Lung (tissue), 12 donors: ENCODE measurements around the gene PROX1. TPM values are rescaled to one million over a fixed set of nuclear protein-coding genes. Genes with fewer than 3 reads are reported as not detected.

Experiments
- ATAC-seq: fragments of 200-7000 bp; cut with Tn5 transposase; one replicate; pipeline ENCODE4 v1.9.1; 2020; ENCODE audit warnings: moderate number of reproducible peaks; ENCODE audit not compliant: insufficient read depth, low FRiP score
- DNase-seq, 3 donors: peaks; one replicate each; pipeline ENCODE4 v3.0.0-alpha.2; 2013 to 2017
- H3K27ac ChIP-seq, 2 donors: one replicate each; pipeline ENCODE4 v1.5.1; 2013; ENCODE audit warnings: mild to moderate bottlenecking in 2 of 2, moderate library complexity in 2 of 2, control low read depth in 1 of 2, inconsistent platforms in 1 of 2, low read depth in 1 of 2, low read length in 1 of 2
- H3K27me3 ChIP-seq, 3 donors: one replicate each; pipeline ENCODE4 v1.5.1; 2013; ENCODE audit warnings: low read length in 2 of 3; ENCODE audit not compliant: control insufficient read depth in 3 of 3, insufficient read depth in 3 of 3
- H3K36me3 ChIP-seq, 4 donors: one replicate each; pipeline ENCODE4 v1.5.1; 2013; ENCODE audit warnings: low read length in 4 of 4, mild to moderate bottlenecking in 1 of 4, moderate library complexity in 1 of 4; ENCODE audit not compliant: control insufficient read depth in 4 of 4, insufficient read depth in 4 of 4
- H3K4me1 ChIP-seq, 5 donors: one replicate each; pipeline ENCODE4 v1.5.1; 2013; ENCODE audit warnings: low read length in 5 of 5, mild to moderate bottlenecking in 2 of 5, moderate library complexity in 1 of 5; ENCODE audit not compliant: control insufficient read depth in 5 of 5, insufficient read depth in 5 of 5
- H3K4me3 ChIP-seq: one replicate; pipeline ENCODE4 v1.5.1; 2013; ENCODE audit warnings: mild to moderate bottlenecking, control low read depth, moderate library complexity
- H3K9ac ChIP-seq, 2 donors: one replicate each; pipeline ENCODE4 v1.5.1; 2013; ENCODE audit warnings: low read length in 2 of 2, control low read depth in 1 of 2; ENCODE audit not compliant: insufficient read depth in 1 of 2
- H3K9me3 ChIP-seq, 4 donors: one replicate each; pipeline ENCODE4 v1.5.1; 2013; ENCODE audit warnings: low read length in 3 of 4, mild to moderate bottlenecking in 1 of 4, moderate library complexity in 1 of 4; ENCODE audit not compliant: control insufficient read depth in 4 of 4, insufficient read depth in 3 of 4
- CTCF ChIP-seq: IDR thresholded peaks from 2 replicates; pipeline ENCODE4 v1.5.1; 2012; ENCODE audit warnings: mild to moderate bottlenecking; ENCODE audit errors: control extremely low read depth, extremely low read depth
- WGBS, 2 donors: extraction: QIAGEN DNeasy Blood & Tissue Kit; methylation state at CpG; one replicate each; pipeline ENCODE4 v1.1.7; 2013; 5-methylcytosine and 5-hydroxymethylcytosine counted together
- polyA plus RNA-seq, 2 donors: library from polyadenylated mRNA; stranded (reverse); fragments of 200-250 nt; gene quantifications; one replicate each; pipeline ENCODE4 v1.2.1, GENCODE V29; 2013
- total RNA-seq, 2 donors: library from RNA; depleted of rRNA in 1 of 2; stranded (reverse); fragments of >200 nt in 1 of 2; gene quantifications; one replicate each; pipeline ENCODE4 v1.2.1, GENCODE V29; 2014 to 2021
- donor health status: control.
- donor health status: control.
- donor health status: Bipolar disorder and iron deficiency.
- donor health status: healthy.
- donor health status: DM: yes; HTN: yes; CAD: no.

PROX1 gene
- total and polyA plus RNA-seq, 4 donors, result 0.33 to 10.1 (median 4.0) TPM

- H3K27me3 ChIP-seq, result peaks cover 12 to 92% (median 84%) of the 10 kb centered on the region in 3 donors
- WGBS, 2 donors, result 3% methylated on average over 34 to 79 of the region's 79 CpGs
- ATAC-seq, result no peak
- H3K4me1 ChIP-seq, result peaks cover 0 to 43% (median 3%) of the 10 kb centered on the region in 5 donors
- H3K9me3 ChIP-seq, result peaks cover 0 to 11% (median 0%) of the 10 kb centered on the region in 4 donors
- no peak for TF ChIP-seq CTCF
- no peak overlapping the region for H3K9ac ChIP-seq
- DNase-seq, result peak; percentile 38 to 44 (median 42)
- no peaks in the 10 kb centered on the region for H3K36me3 ChIP-seq
- no peak overlapping the region for H3K27ac ChIP-seq
- H3K4me3 ChIP-seq, result no peak overlapping the region
These were observed 4.9 kb upstream of the PROX1 start for GRCh38 chr1:213982672-213983492.

- no peak for TF ChIP-seq CTCF
- Histone ChIP-seq H3K4me1 (peaks cover 0 to 48% (median 3%) of the 10 kb centered on the region in 5 donors), H3K9ac (no peak overlapping the region), H3K27ac (no peak overlapping the region), H3K36me3 (no peaks in the 10 kb centered on the region), H3K9me3 (peaks cover 0 to 11% (median 0%) of the 10 kb centered on the region in 4 donors), H3K4me3 (no peak overlapping the region), H3K27me3 (peaks cover 12 to 84% (median 75%) of the 10 kb centered on the region in 3 donors)
- ATAC-seq, result no peak
- DNase-seq, result peak; percentile 20 to 47 (median 30)
- WGBS, 2 donors, result 13 to 18% methylated on average over 36 of the region's 36 CpGs
These were observed 4.0 kb upstream of the PROX1 start for GRCh38 chr1:213983493-213984386.

GRCh38 chr1:213984387-213985208 lies 3.2 kb upstream of the PROX1 start:
- TF ChIP-seq CTCF, result no peak
- WGBS, 2 donors, result 18 to 30% methylated on average over 15 of the region's 15 CpGs
- H3K9ac ChIP-seq, result no peak overlapping the region
- ATAC-seq (no peak), DNase-seq (peak in 2 of 3 donors; percentile 27 to 54)
- H3K4me1 ChIP-seq, result peaks cover 0 to 53% (median 5%) of the 10 kb centered on the region in 5 donors
- H3K36me3 ChIP-seq, result no peaks in the 10 kb centered on the region
- peaks cover 14 to 80% (median 71%) of the 10 kb centered on the region in 3 donors for H3K27me3 ChIP-seq
- H3K4me3 ChIP-seq, result no peak overlapping the region
- no peak overlapping the region for H3K27ac ChIP-seq
- peaks cover 0 to 11% (median 0%) of the 10 kb centered on the region in 4 donors for H3K9me3 ChIP-seq
